WTC11 (cell line): ENCODE results near the gene TLCD3B. TPM values are rescaled to one million over a fixed set of nuclear protein-coding genes. Genes with fewer than 3 reads are reported as not detected.

Experiments used
- ATAC-seq: fragments of 200-7000 bp; cut with Tn5 transposase; 2 replicates; pipeline ENCODE4 v1.10.0; 2021; ENCODE audit warnings: mild to moderate bottlenecking, moderate library complexity
- CTCF ChIA-PET: fragments of 300-600 bp; sonication (Branson Sonifier 250); formaldehyde crosslinking; loops from one replicate; lab custom pipeline; 2021; ENCODE audit warnings: antibody characterized with exemption; lab: Charles Lee
- POLR2A ChIA-PET: fragments of 350-600 bp; sonication (Branson Sonifier 250); formaldehyde crosslinking; loops from one replicate; lab custom pipeline; 2021; ENCODE audit warnings: antibody characterized with exemption; lab: Charles Lee
- DNase-seq: peaks from one replicate; pipeline ENCODE4 v3.0.0; 2021; ENCODE audit warnings: low spot score
- H3K27ac Mint-ChIP-seq: 2 replicates; pipeline ENCODE4 v1.8.0; 2021; ENCODE audit warnings: mixed read lengths
- H3K27me3 Mint-ChIP-seq: 2 replicates; pipeline ENCODE4 v1.8.0; 2021; ENCODE audit warnings: low read depth, mild to moderate bottlenecking, moderate library complexity, mixed read lengths
- H3K36me3 Mint-ChIP-seq: 2 replicates; pipeline ENCODE4 v1.8.0; 2021; ENCODE audit warnings: mixed read lengths
- H3K4me1 Mint-ChIP-seq: 2 replicates; pipeline ENCODE4 v1.8.0; 2022; ENCODE audit warnings: mixed read lengths
- H3K4me3 Mint-ChIP-seq: 2 replicates; pipeline ENCODE4 v1.8.0; 2021; ENCODE audit warnings: mild to moderate bottlenecking, moderate library complexity, mixed read lengths
- H3K9me3 Mint-ChIP-seq: 2 replicates; pipeline ENCODE4 v1.8.0; 2021; ENCODE audit warnings: mixed read lengths
- ARID4B ChIP-seq: sonication (generic); formaldehyde crosslinking; IDR thresholded peaks from 2 replicates; pipeline ENCODE4 v1.8.0; 2023; ENCODE audit warnings: missing genetic modification reagents, mild to moderate bottlenecking, borderline replicate concordance
- ATF6 ChIP-seq: sonication (generic); formaldehyde crosslinking; IDR thresholded peaks from 2 replicates; pipeline ENCODE4 v1.8.1; 2023; ENCODE audit warnings: mild to moderate bottlenecking, missing genetic modification reagents
- CREB1 ChIP-seq: sonication (generic); formaldehyde crosslinking; IDR thresholded peaks from 2 replicates; pipeline ENCODE4 v1.8.0; 2023; ENCODE audit warnings: mild to moderate bottlenecking, missing genetic modification reagents
- GRHL2 ChIP-seq: fragments of 250-450 bp; sonication (Bioruptor Pico); IDR thresholded peaks from 2 replicates; pipeline ENCODE4 v1.8.0; 2022; ENCODE audit warnings: mild to moderate bottlenecking, moderate library complexity; ENCODE audit not compliant: insufficient replicate concordance, severe bottlenecking
- IRF2 ChIP-seq: sonication (generic); formaldehyde crosslinking; IDR thresholded peaks from 2 replicates; pipeline ENCODE4 v1.8.0; 2022; ENCODE audit warnings: low read depth, missing genetic modification reagents, borderline replicate concordance
- JAZF1 ChIP-seq: fragments of 250-450 bp; sonication (Bioruptor Pico); IDR thresholded peaks from 2 replicates; pipeline ENCODE4 v1.9.0; 2021; ENCODE audit warnings: moderate library complexity, mild to moderate bottlenecking, inconsistent platforms
- PRDM15 ChIP-seq: sonication (generic); formaldehyde crosslinking; IDR thresholded peaks from 2 replicates; pipeline ENCODE4 v1.8.0; 2022; ENCODE audit warnings: missing genetic modification reagents
- SP1 ChIP-seq: sonication (generic); formaldehyde crosslinking; conservative IDR thresholded peaks from 2 replicates; pipeline ENCODE4 v1.8.1; 2022; ENCODE audit warnings: missing genetic modification reagents
- ZBTB43 ChIP-seq: sonication (generic); formaldehyde crosslinking; IDR thresholded peaks from 2 replicates; pipeline ENCODE4 v1.8.1; 2023; ENCODE audit warnings: mild to moderate bottlenecking, missing genetic modification reagents
- ZNF425 ChIP-seq: fragments of 250-450 bp; sonication (Bioruptor Pico); conservative IDR thresholded peaks from 2 replicates; pipeline ENCODE4 v1.9.0; 2021; ENCODE audit warnings: mild to moderate bottlenecking
- total RNA-seq: library from RNA; stranded (reverse); gene quantifications from 3 replicates; pipeline ENCODE4 v1.2.3, GENCODE V29; 2021

The TLCD3B gene
- total RNA-seq, 1 experiment from 2014 or later, result 28.1 TPM

GRCh38 chr16:30075503-30076275, 44.6 kb upstream of the TLCD3B start, which contains the start of gene PPP4C (continued):
- TF ChIP-seq ARID4B, result peak; percentile 40; the same call in 1 of the 2 replicates
- no peak for TF ChIP-seq PRDM15 (CRISPR knock-in tag)
- no peak for TF ChIP-seq CREB1 (CRISPR knock-in tag)
- TF ChIP-seq ZNF425 (CRISPR knock-in tag), result no peak

GRCh38 chr16:30070490-30070889, 39.4 kb upstream of the TLCD3B start:
- Mint-ChIP-seq H3K9me3 (no peaks in the 10 kb centered on the region), H3K36me3 (peaks cover 56% of the 10 kb centered on the region), H3K4me3 (no peak overlapping the region), H3K27me3 (no peaks in the 10 kb centered on the region), H3K27ac (no peak overlapping the region), H3K4me1 (peaks cover 25% of the 10 kb centered on the region)
- no peak for TF ChIP-seq IRF2 (CRISPR knock-in tag)
- TF ChIP-seq SP1, result no peak
- no peak for TF ChIP-seq GRHL2 (CRISPR knock-in tag)
- no peak for TF ChIP-seq ATF6
- no peak for TF ChIP-seq ZBTB43 (CRISPR knock-in tag)
- no peak for TF ChIP-seq JAZF1 (CRISPR knock-in tag)
- no peak for ATAC-seq
- CTCF ChIA-PET, result interaction anchor here (1.2 to 2.9 kb wide), 2 partner anchors 16 to 22 kb away, joined by 4 to 7 read pairs; no protein-coding TSS in a partner anchor
- POLR2A ChIA-PET, result no interaction called here
- no peak for DNase-seq
